T47D (cell line): ENCODE measurements around the gene SAMM50.

ENCODE experiments used
- DNase-seq, 2 experiments: peaks; one replicate each; pipeline versions ENCODE4 v3.0.0 to v3.0.0-alpha.2; 2011 to 2012; ENCODE audit warnings: low read depth in 1 of 2, low spot score in 1 of 2
- JUND ChIP-seq: IDR thresholded peaks from 2 replicates; pipeline ENCODE4 v1.6.1; 2012; ENCODE audit warnings: low read depth
- in situ Hi-C: cut with HindIII; loops from 2 replicates; pipeline ENCODE4 v1.10.0; 2016; ENCODE audit warnings: low sequenced_read_pairs, low pct_unique_long_range_greater_than_20kb

The SAMM50 gene

GRCh38 chr22:43953988-43954785 is 1.1 kb upstream of the SAMM50 start:
- in situ Hi-C loops = no loop called here
- DNase-seq = no peak
- no peak for TF ChIP-seq JUND

GRCh38 chr22:43955883-43956782 is 891 bp downstream of the SAMM50 start:
- in situ Hi-C loops = no loop called here
- no peak for TF ChIP-seq JUND
- DNase-seq = no peak

- no peak for DNase-seq
- no peak for TF ChIP-seq JUND
- in situ Hi-C loops = no loop called here
These were observed 1.7 kb downstream of the SAMM50 start for GRCh38 chr22:43956805-43957463.

GRCh38 chr22:43957871-43958270 is 2.6 kb downstream of the SAMM50 start:
- in situ Hi-C loops = no loop called here
- no peak for DNase-seq
- no peak for TF ChIP-seq JUND

GRCh38 chr22:43964314-43964857 is 9.1 kb downstream of the SAMM50 start:
- in situ Hi-C loops = no loop called here
- DNase-seq = no peak
- TF ChIP-seq JUND = no peak

GRCh38 chr22:43967069-43967468 is 11.8 kb downstream of the SAMM50 start:
- no peak for DNase-seq

GRCh38 chr22:43968614-43969013 is 13.4 kb downstream of the SAMM50 start:
- in situ Hi-C loops = no loop called here
- no peak for DNase-seq
- no peak for TF ChIP-seq JUND

More at GRCh38 chr22:43967069-43967468, 11.8 kb downstream of the SAMM50 start:
- in situ Hi-C loops = no loop called here
- TF ChIP-seq JUND = no peak

GRCh38 chr22:43969021-43969878 is 14.0 kb downstream of the SAMM50 start:
- no peak for TF ChIP-seq JUND
- in situ Hi-C loops = no loop called here
- no peak for DNase-seq

- in situ Hi-C loops = no loop called here
- TF ChIP-seq JUND = no peak
- DNase-seq = no peak
These were observed 14.9 kb downstream of the SAMM50 start for GRCh38 chr22:43969989-43970755.

GRCh38 chr22:43971112-43971511 is 15.9 kb downstream of the SAMM50 start:
- in situ Hi-C loops = no loop called here
- no peak for TF ChIP-seq JUND

GRCh38 chr22:43972931-43973462 is 17.8 kb downstream of the SAMM50 start:
- TF ChIP-seq JUND = no peak
- no peak for DNase-seq
- in situ Hi-C loops = no loop called here

More at GRCh38 chr22:43971112-43971511, 15.9 kb downstream of the SAMM50 start:
- DNase-seq = no peak
